ENCODE measurements around the gene CRTAC1.

Gene CRTAC1

GRCh38 chr10:97964748-97965147, 65.7 kb downstream of the CRTAC1 start:
- DNase-seq = no peak

GRCh38 chr10:97961945-97962344, 68.5 kb downstream of the CRTAC1 start:
- no peak for DNase-seq

GRCh38 chr10:97960269-97961056, 70.0 kb downstream of the CRTAC1 start:
- no peak for DNase-seq

- DNase-seq = no peak
These were observed 81.0 kb downstream of the CRTAC1 start for GRCh38 chr10:97949462-97949861.

GRCh38 chr10:97948822-97949221, 81.6 kb downstream of the CRTAC1 start:
- no peak for DNase-seq

GRCh38 chr10:97944772-97945171, 85.6 kb downstream of the CRTAC1 start:
- DNase-seq = no peak

GRCh38 chr10:97943294-97943693, 87.1 kb downstream of the CRTAC1 start:
- DNase-seq = no peak

- DNase-seq = no peak
These were observed 89.9 kb downstream of the CRTAC1 start for GRCh38 chr10:97940534-97940933.

GRCh38 chr10:97939446-97939990, 90.9 kb downstream of the CRTAC1 start:
- no peak for DNase-seq

GRCh38 chr10:97937928-97938327, 92.5 kb downstream of the CRTAC1 start:
- no peak for DNase-seq

GRCh38 chr10:97937054-97937453, 93.4 kb downstream of the CRTAC1 start:
- DNase-seq = no peak

- DNase-seq = no peak
These were observed 94.3 kb downstream of the CRTAC1 start for GRCh38 chr10:97936126-97936525.

- no peak for DNase-seq
These were observed 97.4 kb downstream of the CRTAC1 start for GRCh38 chr10:97932932-97933530.

GRCh38 chr10:97931041-97931440, 99.4 kb downstream of the CRTAC1 start:
- DNase-seq = no peak

- no peak for DNase-seq
These were observed 101.5 kb downstream of the CRTAC1 start for GRCh38 chr10:97928897-97929296.

- DNase-seq = no peak
These were observed 102.8 kb downstream of the CRTAC1 start for GRCh38 chr10:97927622-97928021.

GRCh38 chr10:97926055-97926454, 104.4 kb downstream of the CRTAC1 start:
- no peak for DNase-seq

GRCh38 chr10:97925308-97925938, 105.0 kb downstream of the CRTAC1 start:
- DNase-seq = no peak

GRCh38 chr10:97924678-97925077, 105.7 kb downstream of the CRTAC1 start:
- DNase-seq = no peak

GRCh38 chr10:97923476-97923875, 106.9 kb downstream of the CRTAC1 start:
- no peak for DNase-seq

GRCh38 chr10:97923057-97923456, 107.4 kb downstream of the CRTAC1 start:
- DNase-seq = no peak

GRCh38 chr10:97922022-97922758, 108.2 kb downstream of the CRTAC1 start:
- no peak for DNase-seq

- no peak for DNase-seq
These were observed 108.8 kb downstream of the CRTAC1 start for GRCh38 chr10:97921581-97922021.

Measured in NCI-H1436 (cell line).